ENCODE results near the gene CCDC192.
"Not testable (repeated sequence)": the region's sequence is repeated elsewhere in the genome, so short reads cannot be mapped to it uniquely, and the experiment has no call there.

The CCDC192 gene

DNA sequence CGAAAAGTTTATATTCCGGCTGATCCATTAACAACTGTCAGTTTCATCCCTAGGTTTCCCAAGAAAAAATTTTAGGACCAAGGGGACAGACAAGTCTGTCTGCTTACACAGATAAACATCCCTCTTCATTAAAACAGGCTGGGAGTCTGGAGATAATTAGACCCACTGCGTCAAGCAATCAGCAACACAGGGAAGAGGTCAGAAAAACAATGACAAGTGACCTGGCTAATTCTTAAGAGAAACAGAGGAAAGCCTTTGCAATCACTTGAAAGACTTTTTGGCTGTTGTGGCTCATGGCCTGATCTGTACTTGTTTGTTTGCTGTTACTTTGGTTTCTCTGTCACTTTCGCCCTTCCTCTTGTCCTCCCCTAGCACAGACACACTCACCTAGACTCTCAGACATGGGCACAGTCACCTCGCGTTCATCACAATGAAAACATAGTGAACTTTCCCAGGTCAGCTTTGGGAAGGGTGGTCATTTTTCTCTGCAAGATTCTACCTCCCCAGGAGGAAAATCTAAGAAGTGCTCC lies 2.9 kb upstream of the CCDC192 start:
- no peak for DNase-seq

DNA sequence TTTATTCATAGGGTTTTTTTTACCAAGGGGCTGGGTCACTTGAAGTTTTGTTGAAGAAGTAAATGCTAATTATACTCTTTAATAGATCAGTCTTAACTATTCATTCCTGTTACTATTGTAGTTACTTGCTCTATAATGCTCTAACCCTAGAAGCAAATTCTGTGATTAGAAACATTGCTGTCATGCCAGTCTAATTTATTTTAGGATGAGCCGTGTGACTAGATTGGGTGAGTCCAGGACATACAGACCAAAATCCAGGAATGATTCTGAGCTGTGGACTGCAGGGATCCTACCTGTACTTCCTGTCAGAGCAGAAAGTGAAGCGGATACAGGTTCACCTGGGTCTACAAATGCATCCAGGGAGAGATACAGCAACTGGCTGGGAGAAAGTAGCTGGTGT lies 757 bp upstream of the CCDC192 start:
- no peak for DNase-seq

DNA sequence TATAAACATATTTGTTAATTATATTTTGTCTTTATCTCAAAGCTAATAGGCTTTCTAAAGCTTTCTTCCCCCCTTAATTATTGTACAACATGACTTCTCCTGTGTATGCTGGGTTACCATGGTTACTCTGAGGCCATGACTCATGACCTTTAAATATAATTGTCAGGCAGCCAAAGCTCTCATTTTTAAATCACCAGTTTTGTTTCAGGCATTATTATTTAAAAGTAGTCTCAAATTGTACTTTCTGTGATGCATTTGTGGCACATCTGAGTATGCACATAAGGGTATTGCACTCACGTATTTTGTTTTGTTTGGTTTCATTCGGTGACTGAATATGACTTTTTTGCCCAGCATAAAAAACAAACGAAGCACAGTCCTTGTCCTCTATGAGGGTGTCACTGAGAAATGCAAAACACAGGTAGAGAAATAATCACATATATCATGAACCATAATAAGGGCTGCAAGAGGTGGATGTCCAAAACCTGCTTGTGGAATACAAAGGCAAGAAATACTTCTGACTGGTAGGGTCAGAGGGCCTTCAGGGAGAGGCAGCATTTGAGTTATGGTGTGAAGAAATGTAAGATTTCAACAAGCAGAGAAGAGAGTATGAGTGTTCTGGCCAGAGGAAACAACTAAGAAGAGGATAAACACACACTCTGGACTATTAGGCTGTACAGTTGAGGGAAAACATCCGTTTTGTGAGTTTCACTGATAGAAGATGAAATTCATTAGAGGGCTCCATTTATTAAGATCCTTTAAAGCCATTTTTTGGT lies 2.1 kb downstream of the CCDC192 start:
- DNase-seq: no peak

DNA sequence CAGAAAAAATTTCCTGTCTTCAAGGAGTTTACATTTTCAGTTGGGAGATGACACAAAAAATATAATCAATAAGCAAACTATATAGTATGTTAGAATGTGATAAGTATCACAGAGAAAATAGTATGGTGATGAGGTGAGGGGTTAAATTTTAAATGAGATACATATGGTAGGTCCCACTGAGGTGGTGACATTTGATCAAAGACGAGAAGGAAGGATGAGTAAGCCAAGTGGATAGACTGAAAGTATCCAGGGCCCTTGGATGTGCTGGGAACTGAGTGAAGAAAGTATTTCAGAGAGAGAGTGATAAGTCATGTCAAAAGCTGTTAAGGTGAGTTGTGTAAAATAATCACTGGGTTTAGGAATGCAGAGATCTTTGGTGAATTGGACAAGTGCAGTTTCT lies 3.5 kb downstream of the CCDC192 start:
- no peak for DNase-seq

DNA sequence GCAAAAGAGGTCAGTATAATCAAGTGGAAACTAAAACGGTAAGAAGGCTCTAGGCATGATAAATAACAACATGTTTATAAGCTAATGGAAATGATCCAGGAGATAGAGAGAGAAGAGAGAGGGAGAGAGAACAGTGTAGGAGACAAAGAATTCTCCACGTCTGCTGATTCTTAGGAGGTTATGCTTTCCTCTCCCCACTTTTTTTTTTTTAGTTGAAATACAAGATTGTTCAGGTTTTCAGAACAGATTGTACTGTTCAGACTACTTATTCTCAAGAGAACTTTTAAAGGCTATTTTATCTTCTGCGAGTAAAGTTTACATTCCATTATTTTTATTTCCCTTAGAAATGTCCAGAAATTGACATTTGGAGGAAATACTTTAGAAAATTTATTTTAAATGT lies 4.0 kb downstream of the CCDC192 start:
- no peak for DNase-seq

DNA sequence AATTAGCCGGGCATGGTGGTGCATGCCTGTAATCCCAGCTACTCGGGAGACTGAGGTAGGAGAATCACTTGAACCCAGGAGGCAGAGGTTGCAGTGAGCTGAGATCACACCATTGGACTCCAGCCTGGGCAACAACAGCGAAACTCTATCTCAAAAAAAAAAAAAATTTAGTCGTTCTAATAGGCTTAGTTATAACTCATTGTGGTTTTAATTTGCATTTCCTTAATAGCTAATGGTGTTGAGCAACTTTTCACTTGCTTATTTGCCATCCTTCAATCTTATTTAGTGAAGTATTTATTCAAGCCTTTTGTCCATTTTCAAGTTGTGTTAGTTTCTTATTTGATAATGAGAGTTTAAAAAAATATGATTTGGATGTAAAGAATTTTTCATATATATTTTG lies 9.9 kb downstream of the CCDC192 start:
- DNase-seq: not testable (repeated sequence)

DNA sequence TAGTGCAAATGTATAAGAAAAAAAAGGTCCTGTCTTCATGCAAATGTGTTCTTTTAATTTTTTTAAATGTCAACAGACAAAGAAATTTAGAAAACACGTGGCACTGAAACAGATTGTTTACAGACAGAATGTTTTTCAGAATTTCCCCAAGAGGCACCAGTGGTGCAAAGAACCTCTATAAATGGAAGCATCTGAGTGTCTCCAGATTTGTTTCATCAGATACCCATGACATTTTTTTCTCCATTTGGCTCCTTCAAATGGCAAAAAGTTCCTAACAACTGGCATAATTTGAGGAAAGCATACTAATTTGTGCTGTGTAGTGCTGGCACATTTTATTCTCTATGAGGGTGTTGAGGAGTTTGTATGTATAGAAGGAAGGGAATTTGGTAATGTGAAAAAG lies 15.0 kb downstream of the CCDC192 start:
- DNase-seq: no peak

DNA sequence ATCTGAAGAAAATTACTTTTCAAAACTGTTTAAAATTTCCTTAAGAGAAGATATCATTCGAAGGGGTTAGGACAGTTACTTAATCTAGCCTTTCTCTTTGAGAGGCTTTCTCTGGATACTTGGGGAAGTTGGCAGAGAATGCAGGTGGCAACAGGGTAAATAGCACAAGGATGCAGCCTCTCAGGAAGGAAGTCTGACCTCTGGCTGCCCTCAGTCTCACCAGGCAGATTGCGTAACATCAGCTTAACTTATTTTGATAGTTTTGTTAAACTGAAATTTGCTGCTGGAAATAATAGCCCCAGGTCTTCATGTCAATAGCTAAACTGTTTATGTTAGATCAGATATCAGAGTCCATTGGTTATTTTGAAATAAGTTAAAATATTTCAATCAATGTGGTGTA lies 20.4 kb downstream of the CCDC192 start:
- DNase-seq: peak; percentile 73

DNA sequence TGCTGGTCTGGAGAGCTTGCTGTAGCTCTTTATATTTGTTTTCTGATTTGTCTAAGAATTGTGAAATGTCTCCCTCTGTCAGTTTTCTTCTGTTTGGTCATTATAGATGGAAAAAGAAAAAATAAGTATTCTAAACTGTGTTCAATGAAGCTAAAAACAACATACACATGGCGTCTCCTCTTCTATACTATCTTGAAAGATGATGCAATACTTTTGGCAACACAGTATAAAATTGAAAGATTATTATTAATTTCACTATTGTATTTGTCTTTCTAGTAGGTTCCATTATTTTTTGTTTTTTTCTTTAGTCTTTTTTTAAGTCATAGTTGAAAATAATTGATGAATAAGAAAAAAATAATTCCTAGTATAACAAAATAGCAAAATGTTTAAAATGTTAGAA lies 22.5 kb downstream of the CCDC192 start:
- DNase-seq: no peak

DNA sequence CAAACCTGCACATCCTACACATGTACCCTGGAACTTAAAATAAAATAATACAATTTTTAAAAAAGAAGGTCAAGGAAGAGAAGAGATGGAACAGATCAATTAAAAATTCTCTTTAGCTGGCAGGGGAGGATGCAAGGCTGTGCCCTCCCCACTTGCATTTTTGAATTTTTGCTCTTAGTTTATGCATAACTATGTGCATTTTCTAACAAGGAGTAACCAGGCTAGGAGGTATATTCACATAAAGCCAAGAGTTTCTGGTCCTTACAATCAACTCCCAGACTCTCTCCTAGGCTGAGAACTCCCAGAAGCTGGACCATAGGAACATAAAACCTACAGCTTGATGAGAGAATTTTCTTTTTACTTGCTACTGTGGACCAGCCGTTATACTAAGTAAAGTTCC lies 29.8 kb downstream of the CCDC192 start:
- DNase-seq: no peak

DNA sequence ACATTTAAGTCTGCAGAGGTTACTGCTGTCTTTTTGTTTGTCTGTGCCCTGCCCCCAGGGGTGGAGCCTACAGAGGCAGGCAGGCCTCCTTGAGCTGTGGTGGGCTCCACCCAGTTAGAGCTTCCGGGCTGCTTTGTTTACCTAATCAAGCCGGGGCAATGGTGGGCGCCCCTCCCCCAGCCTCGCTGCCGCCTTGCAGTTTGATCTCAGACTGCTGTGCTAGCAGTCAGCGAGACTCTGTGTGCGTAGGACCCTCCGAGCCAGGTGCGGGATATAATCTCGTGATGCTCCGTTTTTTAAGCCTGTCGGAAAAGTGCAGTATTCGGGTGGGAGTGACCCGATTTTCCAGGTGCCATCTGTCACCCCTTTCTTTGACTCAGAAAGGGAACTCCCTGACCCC lies 36.2 kb downstream of the CCDC192 start:
- not testable (repeated sequence) for DNase-seq

DNA sequence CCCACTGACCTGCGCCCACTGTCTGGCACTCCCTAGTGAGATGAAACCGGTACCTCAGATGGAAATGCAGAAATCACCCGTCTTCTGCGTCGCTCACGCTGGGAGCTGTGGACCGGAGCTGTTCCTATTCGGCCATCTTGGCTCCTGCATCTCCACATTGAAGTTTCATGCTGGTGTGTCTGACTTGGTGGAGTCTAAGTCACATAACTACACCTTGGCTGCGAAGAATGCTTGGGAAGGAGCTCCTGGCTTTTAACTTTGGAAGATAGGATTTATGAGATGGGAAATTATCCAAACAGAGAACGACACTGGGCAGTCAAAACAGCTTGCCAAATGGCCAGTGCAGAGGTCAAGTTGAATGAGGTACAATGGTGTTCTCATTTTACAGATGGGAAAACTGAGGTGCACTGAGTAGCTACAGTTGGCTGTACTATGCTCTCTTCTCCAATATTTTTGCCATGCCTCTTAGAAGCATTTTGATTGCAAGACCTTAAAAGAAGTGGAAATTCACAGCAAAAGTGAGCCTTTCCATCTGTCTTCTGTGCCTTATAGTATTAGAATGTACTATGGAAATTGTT lies 36.7 kb downstream of the CCDC192 start:
- no peak for DNase-seq

DNA sequence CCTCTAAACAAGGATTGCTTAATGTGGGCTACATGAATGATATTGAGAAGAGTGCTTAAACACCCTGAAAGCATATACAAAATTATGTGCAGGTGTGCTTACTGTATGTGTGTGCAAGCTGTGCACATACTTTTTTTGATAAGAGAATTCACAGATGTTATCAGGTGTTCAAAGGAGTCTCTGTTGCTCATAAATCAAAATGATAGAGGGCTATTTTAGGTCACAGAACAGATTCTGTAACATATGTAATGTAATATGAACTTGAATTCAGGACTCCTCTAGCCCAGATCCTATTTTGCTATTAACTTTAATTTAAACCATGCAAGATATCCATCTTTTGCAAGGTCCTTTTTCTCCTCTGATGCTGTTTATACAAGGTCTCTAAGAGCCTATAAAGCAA lies 38.2 kb downstream of the CCDC192 start:
- DNase-seq: no peak

DNA sequence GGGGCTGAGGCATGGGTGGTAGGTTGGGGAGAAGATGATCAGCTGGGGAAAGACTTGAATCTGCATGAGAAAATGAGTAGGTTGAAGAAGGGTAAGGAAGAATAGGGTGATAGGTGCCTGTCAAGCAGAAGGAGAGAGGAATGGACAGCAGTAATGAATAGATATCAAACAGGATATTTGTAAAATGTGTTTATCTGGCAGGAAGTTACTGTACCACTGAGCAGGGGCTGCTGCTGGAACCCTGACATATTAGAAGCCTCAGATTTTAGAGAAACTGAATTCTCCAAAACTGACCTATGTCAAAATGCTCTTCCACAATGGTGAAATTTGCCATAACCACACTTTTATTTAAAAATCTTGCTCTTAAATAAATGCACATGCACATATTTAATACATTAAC lies 41.0 kb downstream of the CCDC192 start:
- no peak for DNase-seq

DNA sequence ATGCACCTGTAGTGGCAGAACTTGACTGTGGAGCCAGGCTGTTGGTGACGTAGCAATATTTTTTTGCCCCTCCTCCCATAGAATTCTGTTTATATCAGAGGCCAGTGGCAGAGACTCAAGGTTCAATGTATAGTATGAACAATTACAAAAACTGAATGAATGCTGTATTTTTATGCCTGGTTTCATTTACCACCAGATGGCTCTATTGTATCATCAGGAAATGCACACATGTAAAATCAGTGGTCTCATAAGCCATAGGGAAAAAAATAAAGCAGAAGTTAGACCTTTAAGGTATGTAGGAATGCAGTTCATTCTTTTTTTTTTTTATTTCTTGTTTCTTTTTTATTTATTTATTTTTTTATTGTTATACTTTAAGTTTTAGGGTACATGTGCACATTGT lies 43.6 kb downstream of the CCDC192 start:
- no peak for DNase-seq

DNA sequence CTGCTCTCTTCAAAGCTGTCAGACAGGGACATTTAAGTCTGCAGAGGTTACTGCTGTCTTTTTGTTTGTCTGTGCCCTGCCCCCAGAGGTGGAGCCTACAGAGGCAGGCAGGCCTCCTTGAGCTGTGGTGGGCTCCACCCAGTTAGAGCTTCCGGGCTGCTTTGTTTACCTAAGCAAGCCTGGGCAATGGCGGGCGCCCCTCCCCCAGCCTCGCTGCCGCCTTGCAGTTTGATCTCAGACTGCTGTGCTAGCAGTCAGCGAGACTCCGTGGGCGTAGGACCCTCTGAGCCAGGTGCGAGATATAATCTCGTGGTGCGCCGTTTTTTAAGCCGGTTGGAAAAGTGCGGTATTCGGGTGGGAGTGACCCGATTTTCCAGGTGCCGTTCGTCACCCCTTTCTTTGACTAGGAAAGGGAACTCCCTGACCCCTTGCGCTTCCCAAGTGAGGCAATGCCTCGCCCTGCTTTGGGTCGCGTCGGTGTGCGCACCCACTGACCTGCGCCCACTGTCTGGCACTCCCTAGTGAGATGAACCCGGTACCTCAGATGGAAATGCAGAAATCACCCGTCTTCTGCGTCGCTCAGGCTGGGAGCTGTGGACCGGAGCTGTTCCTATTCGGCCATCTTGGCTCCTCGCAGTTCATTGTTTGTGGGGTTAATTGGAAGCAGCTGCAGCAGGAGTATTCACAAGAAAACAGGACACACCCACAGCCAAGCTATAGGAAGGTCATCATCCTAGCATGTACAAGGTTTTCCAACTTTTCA lies 49.5 kb downstream of the CCDC192 start:
- DNase-seq: not testable (repeated sequence)

DNA sequence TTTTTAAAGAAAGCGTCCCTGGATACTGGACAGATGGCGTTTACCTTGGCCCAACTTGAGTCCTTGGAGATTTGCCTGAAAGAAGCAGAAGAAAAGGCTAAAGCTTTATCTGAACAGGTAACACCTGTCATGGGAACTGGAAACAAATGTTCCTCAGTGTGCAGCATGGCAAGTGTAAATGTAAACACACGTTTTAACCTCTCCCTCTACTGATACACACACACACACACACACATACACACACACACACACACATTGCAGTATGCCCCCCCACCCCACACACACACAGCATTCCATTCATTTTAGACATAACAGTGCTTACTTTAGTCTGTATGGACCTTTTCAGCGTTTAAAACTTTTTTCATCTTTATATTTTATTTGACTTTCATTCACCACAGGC lies 51.1 kb downstream of the CCDC192 start:
- DNase-seq: no peak

DNA sequence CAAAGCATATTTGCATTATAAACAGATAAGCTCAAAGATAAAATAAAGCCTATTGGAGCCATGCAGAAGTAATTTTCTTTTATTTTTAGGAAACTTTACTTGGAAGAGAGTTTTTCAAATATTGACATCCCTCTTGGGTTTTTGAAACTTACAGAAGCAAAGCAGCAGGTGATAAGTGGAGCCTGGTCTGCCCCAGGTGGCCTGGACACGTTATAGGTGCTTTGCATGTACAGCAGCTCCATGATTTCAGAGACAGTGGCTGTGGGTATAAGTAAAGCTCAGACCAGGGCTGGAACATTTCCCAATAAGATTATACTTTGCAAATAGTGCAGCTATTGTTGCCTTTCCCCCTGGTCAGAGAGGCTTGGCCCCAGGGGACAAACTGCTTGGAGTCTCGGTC lies 51.5 kb downstream of the CCDC192 start:
- DNase-seq: no peak

DNA sequence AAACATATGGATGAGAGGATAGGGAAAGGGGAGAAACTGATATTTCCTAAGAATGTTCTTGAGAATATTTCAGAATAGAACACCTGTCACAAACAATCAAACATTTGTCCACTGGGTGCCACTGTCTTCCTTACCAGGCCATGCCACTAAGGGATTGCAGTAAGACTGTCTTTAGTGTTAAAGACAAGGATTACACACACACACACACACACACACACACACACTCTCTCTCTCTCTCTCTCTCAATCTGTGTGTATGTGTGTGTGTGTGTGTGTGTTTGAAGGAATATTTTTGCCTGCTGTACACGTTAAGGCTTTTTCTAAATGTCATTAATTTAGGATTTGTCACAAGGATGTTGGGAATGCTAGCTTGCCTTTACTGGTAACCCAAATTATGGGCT lies 54.4 kb downstream of the CCDC192 start:
- no peak for DNase-seq

DNA sequence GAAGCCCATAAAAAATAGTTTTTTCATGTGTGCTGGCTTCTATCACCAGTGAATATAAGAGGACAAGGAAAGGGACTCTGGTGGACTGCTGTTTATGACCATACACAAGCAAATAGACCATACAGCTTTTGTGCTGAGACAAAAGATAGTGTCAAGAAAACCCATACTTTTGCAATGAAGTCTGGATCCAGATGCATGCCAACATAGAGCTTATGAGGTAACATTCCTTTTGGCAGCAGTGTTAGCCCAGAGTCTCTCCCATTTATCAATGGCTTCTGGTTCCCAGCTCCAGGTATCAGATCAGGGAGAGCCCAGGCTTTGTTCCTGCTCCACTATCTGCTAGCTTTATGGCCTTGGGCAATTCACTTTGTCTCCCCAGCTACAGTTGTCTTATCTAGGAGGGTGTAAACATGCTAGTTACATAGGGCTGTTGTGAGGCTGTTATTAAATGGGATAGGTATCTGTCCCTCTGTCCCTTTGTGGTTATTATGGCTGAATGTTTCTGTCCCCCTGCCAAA lies 55.6 kb downstream of the CCDC192 start:
- no peak for DNase-seq

DNA sequence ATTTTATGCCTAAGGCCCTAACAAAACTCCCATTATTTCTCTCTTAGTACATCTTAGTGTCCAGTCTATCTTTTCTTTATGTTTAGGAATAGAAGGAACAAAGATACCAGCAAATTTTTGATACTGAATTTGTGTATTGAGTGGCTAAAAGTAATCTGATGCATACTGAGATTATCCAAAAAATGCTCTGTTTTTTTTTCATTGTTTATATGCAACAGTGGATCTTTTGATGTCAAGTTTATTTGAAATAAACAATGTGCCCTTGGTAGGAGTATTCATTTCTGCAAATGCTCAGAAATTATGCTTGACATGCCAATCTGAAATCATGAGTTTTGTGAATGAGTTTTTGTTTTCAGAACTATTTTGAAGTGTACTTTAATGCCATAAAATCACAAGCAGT lies 58.7 kb downstream of the CCDC192 start:
- DNase-seq: no peak

DNA sequence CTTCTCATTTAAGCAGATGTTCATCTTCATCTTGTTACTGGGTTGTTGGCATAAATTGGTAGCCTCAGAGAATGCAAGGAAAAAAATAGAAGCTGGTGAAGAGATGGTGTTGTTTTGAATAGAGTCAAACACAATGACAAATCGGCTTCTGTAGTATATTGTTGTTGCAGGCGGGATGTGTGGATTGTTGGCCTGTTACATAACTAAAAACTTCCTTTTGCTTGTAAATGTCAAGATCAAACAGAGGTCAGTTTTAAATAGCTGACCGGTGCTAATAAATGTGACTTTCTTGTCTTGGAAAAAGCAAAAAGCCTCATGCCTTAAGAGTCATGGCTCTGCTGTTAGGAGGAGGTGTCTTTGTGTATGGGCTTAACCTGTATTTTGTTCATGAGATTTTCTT lies 59.2 kb downstream of the CCDC192 start:
- DNase-seq: no peak

DNA sequence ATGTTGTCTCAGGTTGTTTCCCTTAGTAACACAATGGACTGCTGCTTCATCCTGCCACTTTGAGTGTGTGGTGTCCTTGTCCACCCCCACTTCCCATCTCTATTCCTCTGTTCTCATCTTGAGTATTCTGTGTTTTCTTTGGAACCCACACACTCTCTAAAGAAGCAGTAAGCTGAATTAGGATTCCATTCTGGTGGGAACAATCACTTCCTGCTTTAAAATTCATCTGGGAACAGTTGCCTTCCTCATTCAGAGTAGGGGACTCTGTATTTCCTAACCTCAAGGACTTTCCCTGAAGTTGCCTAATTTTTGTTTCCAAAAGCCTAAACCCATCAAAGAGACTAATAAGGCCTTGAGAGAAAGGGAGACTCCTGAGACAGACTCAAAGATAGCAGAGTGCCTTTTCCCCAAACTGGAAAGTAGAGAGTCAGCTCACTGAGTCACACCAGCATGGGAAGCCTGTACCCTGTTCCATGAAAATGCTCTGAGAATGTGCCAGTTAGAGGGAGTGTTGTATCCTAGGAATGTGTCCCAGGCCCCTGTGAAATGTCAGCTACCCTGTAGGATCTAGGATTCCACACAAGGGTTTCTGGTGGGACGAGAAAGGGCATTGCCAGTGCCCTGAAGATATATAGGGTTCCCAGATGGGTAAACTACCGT lies 63.6 kb downstream of the CCDC192 start:
- no peak for DNase-seq
